Osteocyte (in vitro differentiated cells): ENCODE data around the gene ZNF827. TPM values are rescaled to one million over a fixed set of nuclear protein-coding genes. Genes with fewer than 3 reads are reported as not detected.

ENCODE experiments used
- DNase-seq: peaks from one replicate; pipeline ENCODE4 v3.0.0; 2021; ENCODE audit warnings: mixed read lengths; ENCODE audit not compliant: unreplicated experiment; ENCODE audit errors: extremely low spot score
- H3K27ac Mint-ChIP-seq: one replicate; pipeline ENCODE4 v1.8.0; 2021; ENCODE audit warnings: mild to moderate bottlenecking, mixed read lengths; ENCODE audit not compliant: unreplicated experiment
- H3K27me3 Mint-ChIP-seq: one replicate; pipeline ENCODE4 v1.8.0; 2021; ENCODE audit warnings: mixed read lengths; ENCODE audit not compliant: unreplicated experiment
- H3K36me3 Mint-ChIP-seq: one replicate; pipeline ENCODE4 v1.8.0; 2021; ENCODE audit warnings: mixed read lengths; ENCODE audit not compliant: unreplicated experiment
- H3K4me1 Mint-ChIP-seq: one replicate; pipeline ENCODE4 v1.8.0; 2021; ENCODE audit warnings: mixed read lengths; ENCODE audit not compliant: unreplicated experiment
- H3K4me3 Mint-ChIP-seq: one replicate; pipeline ENCODE4 v1.8.0; 2021; ENCODE audit warnings: mild to moderate bottlenecking, moderate library complexity, mixed read lengths; ENCODE audit not compliant: unreplicated experiment
- H3K9me3 Mint-ChIP-seq: one replicate; pipeline ENCODE4 v1.8.0; 2021; ENCODE audit warnings: mixed read lengths; ENCODE audit not compliant: unreplicated experiment
- total RNA-seq: library from RNA; stranded (reverse); gene quantifications from 2 replicates; pipeline ENCODE4 v1.2.1, GENCODE V29; 2021
- TF ChIP-seq, protein P1 (sequence below): fragments of 200-600 bp; sonication (generic); IDR thresholded peaks from 2 replicates; pipeline ENCODE4 v1.5.0; 2021; ENCODE audit warnings: antibody characterized with exemption, mild to moderate bottlenecking, moderate library complexity

ZNF827 gene
- total RNA-seq, 1 donor from 2014 or later: 22.5 TPM

DNA sequence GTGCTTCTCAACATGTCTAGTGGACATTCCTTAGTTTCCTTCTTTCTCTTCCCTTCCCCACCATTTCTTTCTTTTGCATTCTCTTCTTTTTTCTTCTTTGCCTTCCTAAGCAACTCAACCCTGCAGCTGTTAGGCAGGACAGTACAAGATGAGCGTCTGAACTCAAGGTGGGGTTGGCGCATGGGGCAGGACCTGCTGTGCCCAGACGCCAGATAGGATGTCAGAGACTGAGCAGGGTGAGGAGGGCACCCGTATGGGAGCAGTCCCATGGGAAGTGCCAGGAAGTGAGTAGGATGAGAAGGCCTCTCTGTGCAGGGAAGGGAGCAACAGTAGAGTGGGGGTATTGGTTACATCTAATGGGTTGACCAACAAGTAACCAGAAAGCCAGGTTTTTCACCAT, 38.1 kb upstream of the ZNF827 start:
- H3K4me1 Mint-ChIP-seq: no peaks in the 10 kb centered on the region
- no peak overlapping the region for H3K4me3 Mint-ChIP-seq
- H3K27me3 Mint-ChIP-seq: peaks cover 13% of the 10 kb centered on the region
- no peak for DNase-seq
- TF ChIP-seq, protein P1, sequence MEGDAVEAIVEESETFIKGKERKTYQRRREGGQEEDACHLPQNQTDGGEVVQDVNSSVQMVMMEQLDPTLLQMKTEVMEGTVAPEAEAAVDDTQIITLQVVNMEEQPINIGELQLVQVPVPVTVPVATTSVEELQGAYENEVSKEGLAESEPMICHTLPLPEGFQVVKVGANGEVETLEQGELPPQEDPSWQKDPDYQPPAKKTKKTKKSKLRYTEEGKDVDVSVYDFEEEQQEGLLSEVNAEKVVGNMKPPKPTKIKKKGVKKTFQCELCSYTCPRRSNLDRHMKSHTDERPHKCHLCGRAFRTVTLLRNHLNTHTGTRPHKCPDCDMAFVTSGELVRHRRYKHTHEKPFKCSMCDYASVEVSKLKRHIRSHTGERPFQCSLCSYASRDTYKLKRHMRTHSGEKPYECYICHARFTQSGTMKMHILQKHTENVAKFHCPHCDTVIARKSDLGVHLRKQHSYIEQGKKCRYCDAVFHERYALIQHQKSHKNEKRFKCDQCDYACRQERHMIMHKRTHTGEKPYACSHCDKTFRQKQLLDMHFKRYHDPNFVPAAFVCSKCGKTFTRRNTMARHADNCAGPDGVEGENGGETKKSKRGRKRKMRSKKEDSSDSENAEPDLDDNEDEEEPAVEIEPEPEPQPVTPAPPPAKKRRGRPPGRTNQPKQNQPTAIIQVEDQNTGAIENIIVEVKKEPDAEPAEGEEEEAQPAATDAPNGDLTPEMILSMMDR: no peak
- H3K27ac Mint-ChIP-seq: no peak overlapping the region
- H3K9me3 Mint-ChIP-seq: no peaks in the 10 kb centered on the region
- no peaks in the 10 kb centered on the region for H3K36me3 Mint-ChIP-seq

DNA sequence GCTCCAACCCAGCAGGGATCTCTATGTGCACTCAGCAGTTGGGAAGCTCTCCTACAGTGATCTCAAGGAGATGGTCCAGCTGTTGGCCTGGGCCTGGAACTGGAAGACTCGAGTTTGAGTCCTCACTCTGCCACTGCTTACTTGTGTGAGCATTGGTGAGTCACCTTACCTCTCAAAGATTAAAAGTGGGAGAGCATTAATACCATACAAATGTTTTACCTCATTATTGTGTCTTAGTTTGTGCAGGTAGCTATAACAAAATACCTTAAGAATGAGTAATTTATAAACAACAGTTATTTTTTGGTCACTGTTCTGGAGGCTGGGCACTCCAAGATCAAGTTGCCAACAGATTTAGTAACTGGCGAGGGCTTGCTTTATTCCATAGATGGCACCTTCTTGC, 21.4 kb upstream of the ZNF827 start:
- Mint-ChIP-seq H3K4me1 (no peaks in the 10 kb centered on the region), H3K4me3 (no peak overlapping the region), H3K27me3 (peaks cover 4% of the 10 kb centered on the region), H3K27ac (no peak overlapping the region), H3K9me3 (peaks cover under 1% of the 10 kb centered on the region), H3K36me3 (no peaks in the 10 kb centered on the region)
- no peak for DNase-seq
- TF ChIP-seq, protein P1: no peak

DNA sequence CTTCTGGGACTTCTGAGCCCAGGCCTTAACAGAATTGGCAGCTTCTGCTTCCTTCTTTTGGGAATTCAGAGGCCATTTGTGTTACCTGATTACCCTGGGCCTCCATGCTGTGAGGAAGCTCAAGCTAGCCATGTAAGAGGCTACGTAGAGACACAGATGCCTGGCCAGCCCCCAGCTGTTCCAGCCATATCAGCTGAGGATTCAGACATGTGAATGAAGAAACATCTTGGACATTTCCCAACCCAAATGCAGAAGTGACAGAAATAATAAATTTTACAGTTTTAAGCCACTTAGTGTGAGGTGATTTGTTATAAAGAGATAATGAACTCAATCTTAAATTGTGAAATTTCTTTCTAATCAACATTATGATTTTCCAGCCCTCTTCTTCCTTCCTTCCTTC, 18.7 kb upstream of the ZNF827 start:
- TF ChIP-seq, protein P1: no peak
- no peak for DNase-seq

DNA sequence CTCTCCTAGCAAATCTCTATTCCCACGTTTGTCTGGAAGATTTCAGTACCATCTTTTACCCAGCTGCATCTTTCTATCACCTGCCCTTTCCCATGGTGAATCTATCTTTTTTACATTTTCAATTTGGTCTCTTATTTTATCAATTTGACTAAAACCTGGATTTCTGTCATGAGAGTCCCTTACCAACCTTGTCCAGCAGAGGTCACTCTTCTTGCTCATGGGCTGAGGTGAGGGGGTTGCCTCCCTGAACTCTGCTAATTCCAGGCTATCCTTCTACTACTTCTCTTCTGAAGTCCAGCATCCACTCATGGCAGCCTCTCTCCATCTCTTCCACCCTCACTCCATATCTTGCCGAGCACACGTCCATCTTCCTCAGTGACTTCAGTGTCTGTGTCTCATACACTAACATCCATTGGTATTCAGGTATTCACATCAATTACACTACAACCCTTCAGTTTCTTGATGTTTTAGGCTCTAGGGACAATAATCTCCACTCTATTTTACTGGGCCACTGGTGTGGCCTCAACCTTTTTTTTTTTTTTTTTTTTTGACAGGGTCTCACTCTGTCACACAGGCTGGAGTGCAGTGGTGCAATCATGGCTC, 17.8 kb upstream of the ZNF827 start:
- H3K27ac Mint-ChIP-seq: no peak overlapping the region
- H3K4me3 Mint-ChIP-seq: no peak overlapping the region
- no peaks in the 10 kb centered on the region for H3K9me3 Mint-ChIP-seq
- TF ChIP-seq, protein P1: peak; percentile 82
- H3K36me3 Mint-ChIP-seq: no peaks in the 10 kb centered on the region
- no peak for DNase-seq
- no peaks in the 10 kb centered on the region for H3K4me1 Mint-ChIP-seq
- H3K27me3 Mint-ChIP-seq: no peaks in the 10 kb centered on the region

More for the DNA sequence above, 18.7 kb upstream of the ZNF827 start:
- Mint-ChIP-seq H3K4me3 (no peak overlapping the region), H3K36me3 (no peaks in the 10 kb centered on the region), H3K27ac (no peak overlapping the region), H3K4me1 (no peaks in the 10 kb centered on the region), H3K9me3 (no peaks in the 10 kb centered on the region), H3K27me3 (no peaks in the 10 kb centered on the region)

DNA sequence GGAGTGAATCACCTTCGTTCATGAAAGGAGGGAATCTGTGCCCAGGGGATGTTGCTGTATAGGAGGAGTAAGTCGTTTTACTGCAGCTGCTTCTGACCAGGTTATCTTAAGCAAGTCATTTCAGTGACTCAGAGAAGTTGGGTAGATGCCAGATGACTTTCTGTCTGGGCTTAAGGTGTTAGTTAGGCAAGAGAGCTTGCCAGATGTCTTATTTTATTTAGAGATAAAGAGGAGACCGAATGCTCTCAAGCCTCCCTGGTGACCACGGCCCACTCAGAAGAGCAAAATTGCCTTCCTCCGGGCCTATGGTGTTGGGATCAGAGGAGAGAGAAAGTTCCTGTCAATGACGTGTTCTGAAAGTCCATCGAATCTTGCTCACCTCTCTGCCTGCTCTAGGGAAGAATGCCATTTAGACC, 16.3 kb upstream of the ZNF827 start:
- H3K36me3 Mint-ChIP-seq: no peaks in the 10 kb centered on the region
- DNase-seq: no peak
- no peaks in the 10 kb centered on the region for H3K9me3 Mint-ChIP-seq
- no peaks in the 10 kb centered on the region for H3K4me1 Mint-ChIP-seq
- no peak overlapping the region for H3K4me3 Mint-ChIP-seq
- H3K27me3 Mint-ChIP-seq: peaks cover 6% of the 10 kb centered on the region
- no peak overlapping the region for H3K27ac Mint-ChIP-seq
- TF ChIP-seq, protein P1: no peak
